HG03066 (cell line): ENCODE measurements around the gene UBE2D1.
"Not testable (repeated sequence)": the region's sequence is repeated elsewhere in the genome, so short reads cannot be mapped to it uniquely, and the experiment has no call there.

Experiments used
- ATAC-seq: cut with Tn5 transposase; IDR thresholded peaks from one replicate; pipeline ENCODE4 v1.9.1; 2021; ENCODE audit warnings: low read depth; ENCODE audit not compliant: unreplicated experiment

The UBE2D1 gene

GRCh38 chr10:58373442-58373827 lies 38.6 kb downstream of the UBE2D1 start:
- no peak for ATAC-seq

GRCh38 chr10:58382489-58382995 lies 47.7 kb downstream of the UBE2D1 start:
- ATAC-seq: no peak

GRCh38 chr10:58384095-58384494 lies 49.3 kb downstream of the UBE2D1 start:
- peak; percentile 53 for ATAC-seq

DNA sequence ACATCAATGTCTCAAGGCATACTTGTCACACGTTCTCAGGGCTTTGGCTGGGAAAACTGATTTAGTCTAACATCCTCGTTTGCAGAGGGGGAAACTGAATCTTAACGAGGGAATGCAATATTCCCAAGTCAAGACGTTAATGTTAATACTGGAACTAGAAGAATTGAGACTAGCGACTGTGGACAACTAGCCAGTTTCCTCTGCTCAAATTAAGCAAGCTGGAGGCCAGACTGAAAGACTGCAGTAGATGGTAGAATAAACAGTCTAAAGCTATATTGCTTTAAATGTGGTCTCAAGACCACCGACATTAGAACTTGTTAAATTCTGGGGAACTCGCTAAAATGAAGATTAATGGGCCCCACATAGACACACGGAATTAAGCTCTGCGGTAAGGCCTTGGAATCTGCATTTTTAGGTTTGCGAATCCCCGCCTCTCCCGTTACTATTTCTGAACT lies 49.8 kb downstream of the UBE2D1 start:
- peak; percentile 0 for ATAC-seq

GRCh38 chr10:58384999-58385783 lies 50.4 kb downstream of the UBE2D1 start, which contains the start of gene TFAM:
TSS of gene TFAM (plus strand) at chr10:58385410. CDS start at chr10:58385548, 138 bp downstream.
- peak; percentile 79 for ATAC-seq

GRCh38 chr10:58385784-58386112 lies 50.9 kb downstream of the UBE2D1 start:
- peak; percentile 6 for ATAC-seq

DNA sequence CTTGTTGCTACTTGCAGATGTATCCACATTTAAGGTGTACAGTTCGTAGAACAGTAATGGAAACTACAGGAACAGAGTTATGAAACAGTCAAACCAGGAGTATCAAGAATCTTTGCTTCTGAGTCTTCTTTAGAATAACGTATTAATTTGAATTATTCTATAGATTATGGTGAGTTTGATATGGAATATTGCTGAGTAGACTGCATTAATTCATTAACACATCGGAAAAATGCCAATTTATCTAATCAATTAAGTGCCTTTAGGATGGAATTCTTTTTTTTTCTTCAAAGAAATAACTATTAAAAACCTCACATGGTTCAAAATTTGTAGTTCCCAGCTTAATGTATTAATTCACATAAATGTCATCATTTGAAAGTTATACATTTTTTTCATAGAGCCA lies 54.2 kb downstream of the UBE2D1 start:
- no peak for ATAC-seq

- ATAC-seq: no peak
Measured at GRCh38 chr10:58393317-58393716, 58.5 kb downstream of the UBE2D1 start.

GRCh38 chr10:58394471-58394870 lies 59.7 kb downstream of the UBE2D1 start:
- no peak for ATAC-seq

DNA sequence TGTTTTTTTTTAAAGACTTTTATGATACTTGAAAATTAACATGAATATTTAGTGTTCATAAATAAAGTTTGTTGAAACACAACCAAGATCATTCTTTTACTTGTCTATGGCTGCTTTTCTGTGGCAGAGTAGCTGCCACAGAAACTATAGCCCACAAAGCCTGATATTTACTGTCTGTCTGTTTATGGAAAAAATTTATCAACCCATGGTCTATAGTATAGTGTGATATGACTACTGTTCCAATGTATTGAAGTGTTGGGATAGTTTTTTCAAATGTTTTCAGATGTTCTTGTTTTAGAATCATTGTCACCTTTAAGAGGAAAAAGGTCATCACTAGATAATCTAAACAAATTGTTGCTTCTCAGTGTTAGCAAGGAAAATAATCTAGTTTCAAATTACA lies 61.3 kb downstream of the UBE2D1 start:
- no peak for ATAC-seq

GRCh38 chr10:58397830-58398229 lies 63.0 kb downstream of the UBE2D1 start:
- ATAC-seq: no peak

DNA sequence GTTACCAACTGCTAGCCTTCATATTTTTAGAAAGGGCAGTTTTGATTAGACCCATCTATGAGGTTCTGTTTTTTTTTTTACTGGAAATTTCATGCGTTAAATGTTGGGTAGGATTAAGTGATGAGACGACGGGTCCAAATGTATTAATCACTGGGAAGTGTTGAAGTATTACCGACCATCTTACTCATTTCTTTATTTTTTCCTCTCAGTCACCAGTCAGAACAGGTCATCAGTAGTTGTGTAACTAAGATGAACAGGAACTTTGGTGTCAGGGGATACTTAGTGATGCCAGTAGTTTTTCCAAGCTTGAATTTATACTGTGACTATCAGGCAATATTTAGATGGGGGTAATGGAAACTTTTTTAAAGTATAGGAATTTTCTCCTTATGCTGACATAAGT lies 64.6 kb downstream of the UBE2D1 start:
- no peak for ATAC-seq

DNA sequence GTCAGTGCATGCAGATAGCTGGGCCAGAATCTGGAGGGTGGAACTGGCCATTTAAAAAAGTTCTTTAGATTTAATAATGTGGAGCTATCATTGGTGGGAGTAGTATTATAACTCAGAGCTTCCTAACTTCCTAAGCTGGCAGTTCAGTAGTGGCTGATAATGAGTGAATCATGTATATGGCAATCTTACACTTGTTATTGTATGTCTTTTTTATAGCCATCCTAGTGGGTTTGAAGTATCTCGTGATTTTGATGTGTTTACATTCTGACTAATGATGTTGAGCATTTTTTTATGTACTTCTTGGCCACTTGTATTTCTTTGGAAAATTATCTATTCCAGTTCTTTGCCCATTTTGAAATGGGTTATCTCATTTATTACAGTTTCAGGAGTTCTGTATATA lies 65.8 kb downstream of the UBE2D1 start:
- no peak for ATAC-seq

DNA sequence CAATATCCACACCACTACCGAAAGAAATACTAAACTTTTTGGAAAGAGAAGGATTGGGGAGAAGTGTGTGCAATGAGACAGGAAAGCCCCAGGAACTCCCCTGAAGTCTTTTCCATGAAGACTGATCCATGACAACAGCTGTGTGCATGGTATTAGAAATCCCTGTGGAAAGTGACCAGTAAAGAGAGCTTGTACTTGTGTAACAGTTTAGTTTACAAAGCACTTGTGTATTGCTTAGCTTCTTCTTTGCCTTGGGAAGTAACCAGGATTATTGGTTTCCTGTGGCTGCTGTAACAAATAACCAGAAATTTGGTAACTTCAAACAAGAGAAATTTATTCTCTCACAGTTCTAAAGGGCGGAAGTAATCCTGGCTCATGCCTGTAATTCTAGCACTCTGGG lies 69.2 kb downstream of the UBE2D1 start:
- ATAC-seq: no peak

DNA sequence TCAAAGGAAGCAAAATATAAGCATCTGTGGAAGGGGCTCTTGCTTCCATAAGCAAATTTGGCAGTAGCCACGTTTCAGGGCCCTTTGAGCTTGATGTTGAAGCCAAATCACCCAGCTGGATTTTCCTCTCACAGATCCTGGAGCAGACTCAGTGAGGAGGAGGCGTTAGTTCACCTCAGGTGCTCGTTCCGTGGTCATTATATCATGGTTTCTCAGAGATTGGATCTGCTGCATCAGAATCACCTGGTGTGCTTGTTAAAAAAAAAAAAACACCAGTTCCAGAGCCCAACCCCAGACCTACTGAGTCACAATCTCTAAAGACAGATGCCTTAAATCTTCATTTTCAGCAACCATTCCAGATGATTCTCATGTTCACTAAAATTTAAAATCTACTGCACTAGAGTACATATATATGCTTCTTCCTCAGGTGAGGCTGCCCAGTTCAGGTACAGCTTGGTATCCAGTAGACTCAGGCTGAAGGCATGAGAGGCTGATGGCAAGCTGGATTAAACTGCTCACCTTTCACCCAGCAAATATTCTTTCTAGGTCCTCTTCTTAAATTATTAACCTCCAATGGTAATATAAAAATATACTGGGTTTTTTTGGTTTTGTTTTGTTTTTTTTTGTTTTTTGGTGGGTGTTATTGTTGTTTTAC lies 75.3 kb downstream of the UBE2D1 start:
- ATAC-seq: no peak

DNA sequence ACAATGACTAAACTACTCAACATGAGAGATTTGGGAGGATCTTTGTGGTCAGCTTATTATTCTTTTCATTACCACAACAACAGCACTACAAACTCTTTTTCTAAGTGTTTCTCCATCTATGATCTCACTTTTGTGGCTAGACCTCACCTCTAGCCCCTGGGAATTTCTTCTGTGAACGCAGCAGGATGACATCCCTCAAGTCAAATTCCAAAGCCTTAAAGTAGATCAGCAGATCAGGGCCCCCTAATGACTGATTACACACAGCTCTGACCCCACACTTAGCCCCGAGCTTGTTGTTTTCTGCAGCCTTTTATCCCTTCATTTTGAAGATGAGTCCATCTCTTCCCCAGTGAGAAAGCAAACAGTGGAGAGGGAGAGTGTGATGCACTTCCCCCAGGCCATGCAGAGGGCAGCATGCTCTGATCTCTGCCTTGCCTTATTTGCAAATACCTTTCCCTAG lies 77.7 kb downstream of the UBE2D1 start:
- ATAC-seq: no peak

GRCh38 chr10:58414270-58415041 lies 79.7 kb downstream of the UBE2D1 start:
- ATAC-seq: no peak

DNA sequence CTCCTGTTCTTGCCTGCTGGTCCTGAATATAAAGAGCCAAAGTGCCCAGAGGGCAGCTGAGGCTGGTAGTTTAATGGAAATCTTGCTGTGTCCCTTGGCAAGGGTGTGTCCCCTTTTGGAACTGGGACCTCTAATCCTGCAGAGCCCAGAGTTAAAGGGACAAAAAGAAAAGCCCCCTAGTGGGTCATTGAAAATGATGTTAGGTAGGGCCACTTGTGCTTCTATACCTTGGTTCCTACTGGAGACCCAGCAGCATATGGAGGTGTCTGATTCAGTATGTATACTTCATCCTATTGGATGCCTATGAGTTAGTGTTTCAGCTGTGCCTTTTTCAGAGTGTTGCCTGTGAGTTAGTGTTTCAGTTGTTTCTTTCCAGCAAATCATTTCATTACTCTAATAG lies 81.0 kb downstream of the UBE2D1 start:
- no peak for ATAC-seq

DNA sequence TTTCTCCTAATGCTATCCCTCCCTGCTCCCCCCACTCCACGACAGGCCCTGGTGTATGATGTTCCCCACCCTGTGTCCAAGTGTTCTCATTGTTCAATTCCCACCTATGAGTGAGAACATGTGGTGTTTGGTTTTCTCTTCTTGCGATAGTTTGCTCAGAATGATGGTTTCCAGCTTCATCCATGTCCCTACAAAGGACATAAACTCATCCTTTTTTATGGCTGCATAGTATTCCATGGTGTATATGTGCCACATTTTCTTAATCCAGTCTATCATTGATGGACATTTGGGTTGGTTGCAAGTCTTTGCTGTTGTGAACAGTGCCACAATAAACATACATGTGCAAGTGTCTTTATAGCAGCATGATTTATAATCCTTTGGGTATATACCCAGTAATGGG lies 83.1 kb downstream of the UBE2D1 start:
- not testable (repeated sequence) for ATAC-seq
